A673 (cell line): ENCODE data around the gene ATP10B.

Experiments
- EZH2 ChIP-seq: fragments of 200-600 bp; sonication (generic); IDR thresholded peaks from 2 replicates; pipeline ENCODE4 v1.6.1; 2017; ENCODE audit warnings: borderline replicate concordance, low read depth, mild to moderate bottlenecking, mixed read lengths, antibody characterized with exemption, low read length; ENCODE audit not compliant: poor library complexity, severe bottlenecking
- TF ChIP-seq, protein P1 (sequence below): fragments of 300-800, 200-600 bp; sonication (generic); conservative IDR thresholded peaks from 2 replicates; pipeline ENCODE4 v1.5.1; 2017; ENCODE audit warnings: low read depth, mild to moderate bottlenecking, antibody characterized with exemption, low read length, moderate library complexity, mixed read lengths

DNA sequence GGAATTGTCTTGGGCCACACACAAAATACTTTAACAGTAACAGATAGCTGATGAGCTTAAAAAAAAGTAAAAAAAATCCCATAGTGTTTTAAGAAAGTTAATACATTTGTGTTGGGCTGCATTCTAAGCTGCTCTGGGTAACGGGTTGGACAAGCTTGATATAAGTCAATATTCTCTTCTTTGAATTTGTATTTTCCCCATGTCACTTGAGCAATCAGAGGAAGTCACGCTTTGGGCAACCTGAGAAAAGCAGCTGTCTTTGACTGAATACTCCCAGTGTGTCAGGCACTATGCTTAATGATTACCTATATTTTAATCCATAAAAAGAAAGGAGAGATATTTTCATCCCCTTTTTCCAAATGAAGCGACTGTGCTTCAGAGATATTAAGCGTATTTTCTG is 84.9 kb downstream of the ATP10B start:
- TF ChIP-seq, protein P1, sequence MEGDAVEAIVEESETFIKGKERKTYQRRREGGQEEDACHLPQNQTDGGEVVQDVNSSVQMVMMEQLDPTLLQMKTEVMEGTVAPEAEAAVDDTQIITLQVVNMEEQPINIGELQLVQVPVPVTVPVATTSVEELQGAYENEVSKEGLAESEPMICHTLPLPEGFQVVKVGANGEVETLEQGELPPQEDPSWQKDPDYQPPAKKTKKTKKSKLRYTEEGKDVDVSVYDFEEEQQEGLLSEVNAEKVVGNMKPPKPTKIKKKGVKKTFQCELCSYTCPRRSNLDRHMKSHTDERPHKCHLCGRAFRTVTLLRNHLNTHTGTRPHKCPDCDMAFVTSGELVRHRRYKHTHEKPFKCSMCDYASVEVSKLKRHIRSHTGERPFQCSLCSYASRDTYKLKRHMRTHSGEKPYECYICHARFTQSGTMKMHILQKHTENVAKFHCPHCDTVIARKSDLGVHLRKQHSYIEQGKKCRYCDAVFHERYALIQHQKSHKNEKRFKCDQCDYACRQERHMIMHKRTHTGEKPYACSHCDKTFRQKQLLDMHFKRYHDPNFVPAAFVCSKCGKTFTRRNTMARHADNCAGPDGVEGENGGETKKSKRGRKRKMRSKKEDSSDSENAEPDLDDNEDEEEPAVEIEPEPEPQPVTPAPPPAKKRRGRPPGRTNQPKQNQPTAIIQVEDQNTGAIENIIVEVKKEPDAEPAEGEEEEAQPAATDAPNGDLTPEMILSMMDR = no peak
- no peak for TF ChIP-seq EZH2
